Left ventricle myocardium superior (tissue), 1 donor: ENCODE data around the gene DBX2. TPM values are rescaled to one million over a fixed set of nuclear protein-coding genes. Genes with fewer than 3 reads are reported as not detected.
"Not testable (repeated sequence)": the region's sequence is repeated elsewhere in the genome, so short reads cannot be mapped to it uniquely, and the experiment has no call there.

Source experiments
- ATAC-seq: fragments of 200-7000 bp; cut with Tn5 transposase; one replicate; pipeline ENCODE4 v1.9.1; 2020; ENCODE audit warnings: mild to moderate bottlenecking, moderate library complexity
- DNase-seq: peaks from one replicate; pipeline ENCODE4 v3.0.0-alpha.2; 2020
- intact Hi-C: fragments of 100-400 bp; cut with micrococcal nuclease; formaldehyde crosslinking; loops from one replicate; pipeline ENCODE4 v1.11.0; 2022
- long read RNA-seq: library from polyadenylated mRNA; unstranded; transcript quantifications from one replicate; pipeline ENCODE4 v2.0.0, GENCODE V29; 2021
- total RNA-seq: library from RNA; stranded (reverse); fragmentation: NEBNext Ultra II Directional; extraction: Animal tissue kit (Norgen Biotek cat#: 25700); gene quantifications from one replicate; pipeline ENCODE4 v1.2.1, GENCODE V29; 2021
- donor health status: DM: no; HTN: yes; CAD: no; lungs with severe emphysema.

The DBX2 gene
- 0.07 TPM for total RNA-seq
- long read RNA-seq: 0 reads

DNA sequence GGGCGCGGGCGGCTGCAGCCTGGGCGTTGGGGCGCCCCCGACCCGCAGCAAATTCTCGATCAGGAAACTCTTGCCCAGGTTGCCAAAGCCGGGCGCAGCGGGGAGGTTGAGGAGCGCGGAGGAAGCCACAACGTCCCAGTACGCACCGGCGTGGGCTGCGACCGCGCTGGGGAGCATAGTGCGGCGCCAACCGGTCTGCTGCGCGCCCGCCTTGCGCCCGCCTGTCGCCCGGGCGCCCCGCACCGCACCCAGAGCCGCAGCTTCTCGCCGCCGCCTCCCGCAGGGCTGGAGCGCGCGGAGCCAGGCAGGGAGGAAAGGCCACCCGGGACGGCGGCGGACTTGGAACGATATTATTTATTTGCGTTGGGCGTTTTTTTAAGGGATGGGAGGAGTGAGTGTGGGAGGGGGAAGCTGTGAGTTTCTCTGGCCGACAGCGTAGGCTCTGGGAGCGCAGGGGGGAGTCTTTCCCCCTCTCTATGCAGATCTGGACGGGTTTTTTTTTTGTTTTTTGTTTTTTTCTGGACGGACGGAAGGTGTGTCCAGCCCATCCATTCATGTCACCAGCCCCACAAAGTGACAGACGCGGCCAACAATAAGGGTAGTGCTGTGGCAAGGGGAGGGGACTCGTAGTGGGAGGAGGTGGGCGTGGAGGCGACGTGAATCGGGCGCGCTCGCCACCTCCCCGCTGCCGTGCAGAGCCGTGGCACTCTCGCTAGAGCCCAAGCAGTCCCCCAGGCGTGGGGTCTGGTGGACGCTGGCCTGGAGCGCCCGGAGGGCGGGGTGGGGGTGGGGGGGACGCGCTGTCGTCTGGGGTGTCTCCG is at the start of gene DBX2:
TSS of gene DBX2 (minus strand) at position 349 of the 821 bp plus-strand sequence. CDS start at position 177, 172 bp downstream.
- no peak for DNase-seq
- peak; percentile 15 for ATAC-seq
- intact Hi-C loops: no loop called here

DNA sequence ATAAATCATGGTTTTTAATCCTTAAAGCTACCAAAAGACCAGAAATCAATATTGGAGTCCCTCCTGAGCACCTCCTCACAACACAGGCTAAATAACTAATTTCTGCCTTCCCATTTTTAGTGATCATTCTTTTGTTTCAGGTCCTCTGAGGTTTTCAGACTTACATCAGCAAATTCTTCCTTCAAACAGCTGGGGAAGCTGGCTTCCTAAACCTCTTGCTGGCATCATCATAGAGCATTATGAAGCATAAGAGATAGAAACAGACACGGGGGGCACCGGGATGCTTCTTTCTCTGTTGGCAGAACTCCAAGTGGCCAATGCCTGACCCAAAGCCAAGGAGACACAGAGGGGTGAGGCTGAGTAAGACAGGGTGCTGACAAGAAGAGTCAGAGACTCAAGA is 47.9 kb upstream of the DBX2 start:
- no peak for DNase-seq
- intact Hi-C loops: no loop called here
- ATAC-seq: no peak

DNA sequence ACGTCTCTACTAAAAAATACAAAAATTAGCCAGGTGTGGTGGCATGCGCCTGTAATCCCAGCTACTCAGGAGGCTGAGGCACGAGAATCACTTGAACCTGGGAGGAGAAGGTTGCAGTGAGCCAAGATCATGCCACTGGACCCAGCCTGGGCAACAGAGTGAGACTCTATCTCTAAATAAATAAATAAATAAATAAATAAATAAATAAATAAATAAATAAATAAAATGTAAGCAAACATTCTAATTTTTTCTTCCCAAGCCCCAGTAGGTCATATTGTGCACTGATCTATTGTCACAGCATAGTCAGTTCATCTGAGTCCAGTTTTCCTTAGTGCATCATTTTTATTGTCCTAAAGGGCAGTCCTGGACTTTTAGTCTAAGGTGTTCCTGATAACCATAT is 44.5 kb upstream of the DBX2 start:
- ATAC-seq, intact Hi-C loops, DNase-seq: not testable (repeated sequence)

DNA sequence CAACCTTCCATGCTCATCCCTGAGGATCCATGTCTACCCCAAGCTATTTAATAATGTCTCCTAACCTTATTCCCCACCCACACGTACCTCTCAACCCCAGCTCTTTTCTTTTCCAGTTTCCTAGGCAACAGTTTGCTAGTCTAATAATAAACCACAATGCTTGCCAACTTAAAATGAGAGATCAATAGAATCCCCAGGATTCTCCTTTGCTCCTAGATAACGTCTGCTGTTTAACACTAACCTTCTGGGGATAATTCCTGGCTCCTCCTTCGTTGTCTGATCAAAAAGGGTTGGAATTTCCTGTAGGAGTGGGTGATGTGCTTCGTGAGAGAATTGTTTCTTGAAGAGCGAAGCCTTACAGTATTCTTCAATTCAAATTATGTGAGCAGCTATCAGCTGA is 42.2 kb upstream of the DBX2 start:
- no peak for DNase-seq
- ATAC-seq: no peak
- intact Hi-C loops: no loop called here

DNA sequence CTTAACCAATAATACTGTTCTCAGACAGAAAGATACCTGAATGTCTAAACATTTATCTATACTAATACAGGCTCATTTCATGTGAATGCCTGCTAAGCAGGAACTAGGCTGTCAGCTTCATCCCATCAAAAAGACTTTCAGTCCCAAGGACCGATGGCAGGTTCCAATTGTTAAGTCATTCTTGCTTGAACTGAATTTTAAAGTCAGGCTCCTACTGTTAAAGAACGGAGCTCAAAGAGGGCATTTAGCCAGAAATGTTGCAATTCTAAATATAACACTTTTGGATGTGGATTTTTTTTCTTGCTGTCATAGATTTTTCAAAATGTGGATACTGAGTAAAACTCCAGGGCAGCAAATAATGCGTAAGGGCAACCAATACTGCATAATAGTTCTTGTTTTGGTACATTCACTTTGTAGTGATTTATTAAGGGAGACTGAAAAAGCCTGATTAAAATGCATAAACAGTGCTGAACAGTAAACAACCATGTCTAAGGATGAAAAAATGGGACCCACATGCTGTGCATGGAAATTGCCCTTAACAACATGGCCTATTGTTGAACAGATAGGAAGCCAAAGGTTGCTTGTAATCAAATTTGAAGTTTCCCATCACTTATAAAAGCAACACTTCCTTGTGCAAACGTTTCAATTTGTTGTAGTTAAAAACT is 38.6 kb upstream of the DBX2 start:
- no peak for DNase-seq
- intact Hi-C loops: no loop called here
- peak; percentile 70 for ATAC-seq

DNA sequence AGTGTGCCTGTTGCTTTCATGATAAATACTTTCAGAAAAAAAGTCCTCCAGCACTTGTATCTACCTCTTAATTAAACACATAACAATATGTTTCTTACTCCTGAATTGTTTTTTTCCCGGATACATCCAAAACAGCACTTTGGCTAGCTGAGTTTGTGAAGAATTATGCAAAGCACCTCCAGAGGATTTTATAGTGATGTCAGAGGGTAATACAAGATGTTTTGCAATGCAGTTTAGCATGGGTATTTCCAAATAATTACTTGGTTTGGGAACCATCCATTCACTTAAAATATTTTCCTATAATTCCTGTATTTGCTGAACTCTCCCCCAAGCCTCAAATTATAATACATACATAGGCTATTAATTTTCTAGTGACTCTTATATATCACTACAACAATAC is 37.7 kb upstream of the DBX2 start:
- intact Hi-C loops: no loop called here
- peak; percentile 58 for ATAC-seq
- no peak for DNase-seq

DNA sequence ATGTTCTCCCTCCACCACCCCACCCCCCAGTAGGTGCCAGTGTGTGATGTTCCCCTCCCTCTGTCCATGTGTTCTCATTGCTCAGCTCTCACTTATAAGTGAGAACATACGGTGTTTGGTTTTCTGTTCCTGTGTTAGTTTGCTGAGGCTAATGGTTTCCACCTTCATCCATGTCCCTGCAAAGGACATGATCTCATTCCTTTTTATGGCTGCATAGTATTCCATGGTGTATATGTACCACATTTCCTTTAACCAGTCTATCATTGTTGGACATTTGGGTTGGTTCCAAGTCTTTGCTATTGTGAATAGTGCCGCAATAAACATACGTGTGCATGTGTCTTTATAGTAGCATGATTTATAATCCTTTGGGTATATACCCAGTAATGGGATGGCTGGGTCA is 33.3 kb upstream of the DBX2 start:
- intact Hi-C loops, ATAC-seq, DNase-seq: not testable (repeated sequence)

DNA sequence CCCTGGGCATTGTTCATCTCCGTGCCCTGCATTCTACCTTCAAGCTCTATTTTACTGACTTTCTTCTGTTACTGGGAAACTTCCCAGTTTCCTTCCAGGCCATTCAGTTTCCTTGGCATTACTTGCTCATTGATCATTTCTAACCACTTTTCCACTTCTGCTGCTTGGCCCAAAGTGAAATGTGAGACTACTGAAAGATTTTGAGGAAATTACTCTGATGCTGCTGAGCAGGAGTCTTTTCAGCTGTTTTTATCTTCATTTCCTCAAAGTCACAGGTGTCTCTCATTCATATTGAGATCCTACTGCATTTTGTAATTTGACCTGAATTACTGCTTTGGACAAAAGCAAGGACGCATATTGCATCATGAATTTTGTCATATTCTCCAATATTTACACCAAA is 26.4 kb upstream of the DBX2 start:
- no peak for DNase-seq
- no peak for ATAC-seq
- intact Hi-C loops: no loop called here

DNA sequence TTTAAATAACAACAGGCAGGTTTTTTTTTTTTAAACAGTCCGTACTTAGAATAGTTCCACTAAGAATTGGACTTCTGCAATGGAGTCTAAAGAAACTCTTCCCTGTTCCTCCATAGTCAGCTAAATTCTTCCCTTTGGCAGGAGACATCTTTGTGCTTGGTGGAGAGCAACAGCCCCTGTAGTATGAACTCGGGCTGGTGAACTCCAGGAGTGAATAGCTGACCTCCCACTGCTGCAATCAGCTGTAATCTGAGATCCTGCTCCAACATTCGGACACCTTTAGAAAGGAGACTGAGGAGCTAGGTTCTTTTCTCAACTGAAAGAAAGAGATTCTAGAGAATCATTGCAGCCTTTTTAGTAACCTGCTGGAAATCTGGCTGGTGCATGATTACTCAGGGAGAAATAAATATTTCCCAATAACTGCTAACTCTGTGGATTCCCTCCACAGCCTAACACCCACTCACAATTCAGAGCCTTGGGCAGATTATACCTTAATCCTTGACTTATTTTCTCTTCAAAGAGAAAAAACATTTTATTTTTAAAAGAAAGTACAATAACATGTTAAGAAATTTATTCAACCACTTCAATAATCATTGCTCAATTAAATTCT is 25.6 kb upstream of the DBX2 start:
- DNase-seq (no peak), ATAC-seq (peak; percentile 34)
- intact Hi-C loops: no loop called here

DNA sequence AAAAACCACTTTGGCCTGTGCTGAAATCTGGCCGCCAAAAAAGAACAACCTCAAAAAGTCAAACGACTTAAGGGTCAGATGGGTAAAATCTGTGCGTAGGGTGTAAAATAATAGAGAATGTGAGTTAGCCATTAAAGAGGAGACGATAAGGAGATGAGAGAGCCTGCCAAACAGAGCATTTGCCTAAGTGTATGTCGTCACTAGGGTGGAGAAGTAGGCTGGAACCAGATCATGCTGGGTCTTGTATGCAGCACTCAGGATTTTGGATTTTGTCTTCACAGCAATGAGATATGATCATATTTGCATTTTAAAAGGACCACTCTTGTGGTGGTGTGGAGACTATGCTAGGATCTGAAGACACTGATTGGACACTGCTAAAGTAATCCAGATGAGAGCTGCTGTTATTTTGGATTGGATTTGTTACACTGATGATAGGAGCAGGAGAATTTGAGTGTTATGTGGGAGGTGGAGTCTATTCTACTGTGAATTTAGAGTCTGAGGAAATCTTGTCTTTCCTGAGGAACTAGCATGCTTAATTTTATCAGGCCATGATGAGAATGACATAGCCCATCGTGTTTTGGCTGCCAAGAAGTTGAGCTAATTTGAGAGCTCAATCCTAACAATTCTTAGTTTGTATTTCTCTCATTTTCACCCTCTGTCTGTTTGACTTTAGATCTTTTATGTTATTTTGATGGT is 24.8 kb upstream of the DBX2 start:
- ATAC-seq (peak; percentile 80), DNase-seq (no peak)
- intact Hi-C loops: no loop called here

DNA sequence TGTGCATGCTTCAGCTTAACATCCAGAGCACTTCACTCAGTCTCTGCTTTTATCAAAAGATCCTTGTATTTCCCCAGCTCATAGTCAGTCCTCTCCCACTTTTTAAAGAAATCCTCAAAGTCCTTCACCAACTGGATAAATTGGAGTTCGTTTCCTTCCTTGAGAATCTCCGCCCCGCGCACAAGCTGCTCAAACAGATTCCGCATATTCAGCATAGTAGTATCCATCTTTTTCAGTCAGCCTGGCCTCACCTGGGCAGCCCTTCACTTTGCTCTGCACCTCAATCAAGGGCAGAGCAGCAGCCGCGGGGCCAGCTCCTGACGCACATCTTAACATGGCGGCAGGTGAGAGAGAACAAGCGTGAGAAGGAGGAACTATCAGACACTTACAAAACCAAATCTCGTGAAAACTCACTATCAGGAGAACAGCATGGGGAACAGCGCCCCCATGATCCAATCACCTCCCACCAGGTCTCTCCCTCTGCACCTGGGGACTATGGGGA is 14.3 kb upstream of the DBX2 start:
- DNase-seq (no peak), ATAC-seq (no peak)
- intact Hi-C loops: no loop called here

DNA sequence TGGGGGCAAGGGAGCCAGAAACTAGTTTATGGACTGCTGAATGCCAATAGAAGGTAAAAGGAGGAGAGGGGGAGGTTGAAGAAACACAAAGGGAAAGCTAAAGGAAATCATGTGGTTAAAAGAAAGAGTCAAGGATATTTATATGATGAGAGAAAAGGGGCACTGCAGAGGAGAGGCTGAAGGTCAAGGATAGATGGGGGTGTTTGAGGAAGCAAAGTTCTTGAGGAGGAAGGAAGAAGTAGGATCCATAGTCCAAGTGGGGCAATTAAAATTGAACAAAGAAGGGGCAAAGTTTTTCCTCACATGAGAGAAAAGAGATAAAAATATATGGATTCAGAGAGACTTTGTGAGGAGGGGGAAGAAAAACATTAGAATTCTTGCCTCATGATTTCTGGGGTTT is 10.1 kb upstream of the DBX2 start:
- DNase-seq (no peak), ATAC-seq (no peak)
- intact Hi-C loops: no loop called here

DNA sequence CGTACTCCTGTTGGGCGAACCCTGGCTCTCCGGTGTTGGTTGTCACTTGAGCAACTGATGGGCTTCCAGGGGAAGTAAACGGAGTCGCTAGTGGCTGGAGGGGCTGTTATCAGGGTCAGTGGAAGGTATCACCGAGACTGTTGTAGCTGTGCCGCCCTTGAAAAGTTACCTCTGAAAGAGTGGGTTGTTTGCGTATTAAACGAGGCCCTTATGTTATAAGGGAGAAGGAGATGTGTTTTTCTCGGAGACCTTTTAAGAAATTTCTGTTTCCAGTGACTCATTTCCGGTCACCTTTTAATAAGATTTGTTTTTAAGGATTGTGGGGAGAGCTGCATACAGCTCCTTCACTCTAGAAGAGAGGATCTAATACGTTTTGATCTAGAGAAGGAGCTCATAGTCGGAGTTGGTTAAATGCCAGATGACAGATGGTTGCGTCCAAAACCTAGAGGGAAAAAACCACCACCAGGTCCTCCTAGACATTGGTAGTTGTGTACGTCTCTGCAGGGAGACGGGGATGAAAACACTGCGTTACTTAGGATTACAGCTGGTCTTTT is 750 bp upstream of the DBX2 start:
- intact Hi-C loops: no loop called here
- ATAC-seq (no peak), DNase-seq (no peak)

DNA sequence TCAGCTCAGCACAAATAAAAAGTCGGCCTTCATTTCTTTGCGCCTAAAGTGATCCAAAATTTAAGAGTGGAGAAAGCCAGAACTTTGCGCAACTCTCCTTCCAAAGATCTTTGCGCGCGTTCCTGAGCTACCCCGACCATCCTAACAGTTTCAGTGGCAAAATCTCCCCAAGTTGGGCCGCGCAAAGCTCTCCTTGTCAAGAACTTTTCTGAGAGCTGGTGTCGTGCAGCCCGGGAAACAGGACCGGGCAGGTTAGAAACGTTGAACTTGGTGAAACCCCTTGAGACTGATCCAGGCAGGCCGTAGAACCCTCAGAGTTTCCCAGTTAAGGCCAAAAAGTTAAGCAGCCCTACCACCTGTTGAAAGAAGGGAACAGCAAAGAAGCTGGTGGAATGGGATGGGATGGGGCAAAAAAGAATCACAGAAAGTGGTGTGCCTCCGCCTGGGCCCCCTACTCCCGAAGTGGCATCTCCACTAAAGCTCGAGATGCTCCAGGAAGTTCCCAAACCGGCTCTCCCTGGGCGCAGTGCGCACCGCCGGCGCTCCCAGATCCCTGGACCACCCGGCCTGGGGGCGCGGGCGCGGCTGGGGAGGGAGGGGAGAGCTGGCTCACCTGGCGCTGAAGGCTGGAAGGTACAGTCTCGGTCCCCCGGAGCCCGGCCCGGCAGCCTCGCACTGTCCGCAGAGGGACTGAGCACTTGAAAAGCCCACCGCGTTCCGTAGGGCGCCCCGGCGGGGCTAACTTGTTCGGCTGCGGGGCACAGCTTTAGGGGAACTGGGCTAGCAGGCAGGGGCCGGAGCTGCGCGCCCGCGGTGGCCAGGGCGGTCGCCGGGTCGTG is 768 bp downstream of the DBX2 start:
- DNase-seq (no peak), ATAC-seq (no peak)
- intact Hi-C loops: no loop called here

DNA sequence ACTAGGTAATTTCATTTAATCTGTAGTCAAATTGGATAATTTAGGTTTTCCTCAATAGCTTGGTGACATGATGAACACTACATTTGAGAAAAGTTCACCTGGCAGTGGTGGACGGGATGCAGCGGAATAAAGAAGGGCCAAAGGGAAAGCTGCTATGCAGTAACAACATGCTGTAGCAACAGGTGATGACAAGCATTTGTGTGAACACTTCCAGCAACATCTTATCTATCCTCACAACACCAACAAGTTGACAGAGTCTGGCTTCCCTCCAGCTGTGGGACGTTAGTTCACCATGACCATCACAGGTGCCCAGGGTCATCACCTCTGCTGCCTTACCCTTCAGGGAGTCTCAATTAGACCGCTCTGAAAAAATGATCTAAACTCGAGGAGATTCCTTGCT is 8.3 kb downstream of the DBX2 start:
- intact Hi-C loops: no loop called here
- ATAC-seq (no peak), DNase-seq (no peak)

DNA sequence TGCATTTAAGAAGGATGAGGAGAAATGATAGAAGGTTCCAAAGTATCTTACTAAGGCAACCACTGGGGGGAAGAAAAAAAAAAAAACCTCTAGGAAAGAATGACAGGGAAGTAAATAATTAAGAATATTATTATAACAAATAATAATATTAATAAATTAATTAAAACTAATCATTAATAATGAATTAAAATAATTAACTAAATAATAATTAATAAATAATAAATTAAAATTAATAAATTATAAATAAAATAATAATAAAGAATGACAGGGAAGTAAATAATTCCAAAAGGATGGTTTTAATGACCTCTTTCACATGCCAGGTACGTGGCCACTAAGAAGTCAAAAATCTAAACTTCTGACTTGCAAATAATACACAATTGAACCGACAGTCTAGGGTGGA is 9.9 kb downstream of the DBX2 start:
- ATAC-seq (no peak), DNase-seq (no peak)
- intact Hi-C loops: no loop called here

DNA sequence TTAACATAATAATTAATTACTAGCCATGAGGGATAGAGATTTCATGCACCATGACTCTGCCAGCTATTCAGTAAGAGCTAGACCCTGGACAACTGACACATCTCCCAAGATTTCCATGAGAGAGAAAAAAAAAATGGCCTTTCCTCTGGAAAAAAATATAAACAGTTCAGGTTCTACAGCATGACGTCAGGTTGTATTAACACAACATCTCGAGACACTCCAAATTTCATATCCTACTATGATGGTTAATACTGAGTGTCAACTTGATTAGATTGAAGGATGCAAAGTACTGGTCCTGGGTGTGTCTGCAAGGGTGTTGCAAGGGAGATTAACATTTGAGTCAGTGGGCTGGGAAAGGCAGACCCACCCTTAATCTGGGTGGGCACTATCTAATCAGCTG is 11.1 kb downstream of the DBX2 start:
- DNase-seq: no peak
- no peak for ATAC-seq

DNA sequence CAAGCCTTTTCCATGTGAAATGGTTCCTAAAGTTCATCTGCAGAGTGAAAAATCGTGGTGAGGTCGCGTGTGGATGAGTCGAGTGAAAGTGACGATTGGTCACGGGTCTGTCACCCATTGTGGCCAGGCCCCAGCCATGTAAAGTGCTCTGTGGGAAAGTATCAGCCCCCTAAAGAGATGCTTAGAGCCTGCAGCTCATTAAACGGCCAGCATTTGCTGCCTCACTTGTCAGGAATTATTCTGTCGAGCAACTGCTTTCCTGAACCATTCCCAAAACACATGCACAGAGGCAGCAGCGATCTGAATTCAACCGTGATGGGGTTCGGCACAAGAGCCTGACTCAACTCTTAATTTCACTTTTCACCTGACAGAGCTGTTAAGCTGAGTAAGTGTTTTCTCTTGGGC is 16.0 kb downstream of the DBX2 start:
- ATAC-seq (no peak), DNase-seq (no peak)
- intact Hi-C loops: no loop called here

More for the DNA sequence above, 11.1 kb downstream of the DBX2 start:
- intact Hi-C loops: no loop called here

DNA sequence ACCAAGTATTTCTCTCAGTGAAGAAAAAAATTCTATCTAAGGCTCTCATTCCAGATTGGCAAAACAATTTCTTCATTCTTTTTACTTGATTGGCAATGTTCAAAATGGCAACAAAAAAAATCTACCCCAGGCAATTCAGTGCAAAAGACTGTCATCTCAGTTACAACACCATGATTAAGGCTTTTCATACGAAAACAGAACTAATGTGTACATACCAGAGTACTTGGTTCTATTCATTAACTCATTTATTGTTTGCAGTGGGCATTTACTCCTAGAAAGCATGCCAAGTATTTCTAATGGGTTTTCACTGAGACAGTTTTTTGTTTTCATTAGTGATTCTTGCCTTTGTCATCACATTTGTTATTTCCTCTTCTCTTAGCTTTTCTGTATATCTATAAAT is 33.0 kb downstream of the DBX2 start:
- ATAC-seq (no peak), DNase-seq (no peak)
- intact Hi-C loops: no loop called here
